Prostate gland (tissue), 2 donors: ENCODE measurements around the gene STARD10. TPM values are rescaled to one million over a fixed set of nuclear protein-coding genes. Genes with fewer than 3 reads are reported as not detected.

Source experiments
- DNase-seq: peaks from one replicate; pipeline ENCODE4 v3.0.0-alpha.2; 2019; ENCODE audit warnings: low spot score
- H3K27ac ChIP-seq, 2 donors: fragments of 200-600 bp; sonication (generic); 2 replicates each; pipeline ENCODE4 v1.5.1; 2017 to 2019
- H3K27me3 ChIP-seq: fragments of 200-600 bp; sonication (generic); replicated peaks from 2 replicates; pipeline ENCODE4 v1.5.1; 2019; ENCODE audit not compliant: insufficient read depth
- H3K36me3 ChIP-seq, 2 donors: fragments of 200-600 bp; sonication (generic); 1 replicate in 1 of 2; 2 replicates in 1 of 2; pipeline versions ENCODE4 v1.5.1 to v1.8.1; 2017 to 2019
- H3K4me1 ChIP-seq: fragments of 200-600 bp; sonication (generic); replicated peaks from 2 replicates; pipeline ENCODE4 v1.5.1; 2019
- H3K4me3 ChIP-seq, 2 donors: fragments of 200-600 bp; sonication (generic); 2 replicates each; pipeline ENCODE4 v1.5.1; 2017 to 2019
- H3K9me3 ChIP-seq: fragments of 200-600 bp; sonication (generic); 2 replicates; pipeline ENCODE4 v1.5.1; 2017
- POLR2A ChIP-seq: fragments of 450-650 bp; IDR thresholded peaks from one replicate; pipeline ENCODE4 v1.6.1; 2016; ENCODE audit warnings: antibody characterized with exemption, mild to moderate bottlenecking
- POLR2AphosphoS5 ChIP-seq: sonication (generic); formaldehyde crosslinking; IDR thresholded peaks from one replicate; pipeline ENCODE4 v1.6.1; 2017; ENCODE audit warnings: antibody characterized with exemption
- WGBS: methylation state at CpG from one replicate; pipeline ENCODE4 v1.1.5; 2018; 5-methylcytosine and 5-hydroxymethylcytosine counted together
- intact Hi-C: fragments of 100-400 bp; cut with DNase I; formaldehyde crosslinking; loops from one replicate; pipeline ENCODE4 v1.14.2; 2022
- total RNA-seq, 2 donors: library from RNA; depleted of rRNA; stranded (reverse); fragments of >200 nt; gene quantifications; one replicate each; pipeline ENCODE4 v1.1.0, GENCODE V29; 2016
- TF ChIP-seq, protein P1 (sequence below), 4 experiments: fragments of 200-600 bp in 2 of 4; fragments of 450-650 bp in 2 of 4; sonication (generic) in 2 of 4; IDR thresholded peaks; 1 replicate in 3 of 4; 2 replicates in 1 of 4; pipeline ENCODE4 v1.5.1; 2016 to 2019; ENCODE audit warnings: antibody characterized with exemption in 4 of 4, mild to moderate bottlenecking in 2 of 4, moderate library complexity in 2 of 4

The STARD10 gene
- total RNA-seq, 2 donors from 2014 or later = 132 to 208 TPM

DNA sequence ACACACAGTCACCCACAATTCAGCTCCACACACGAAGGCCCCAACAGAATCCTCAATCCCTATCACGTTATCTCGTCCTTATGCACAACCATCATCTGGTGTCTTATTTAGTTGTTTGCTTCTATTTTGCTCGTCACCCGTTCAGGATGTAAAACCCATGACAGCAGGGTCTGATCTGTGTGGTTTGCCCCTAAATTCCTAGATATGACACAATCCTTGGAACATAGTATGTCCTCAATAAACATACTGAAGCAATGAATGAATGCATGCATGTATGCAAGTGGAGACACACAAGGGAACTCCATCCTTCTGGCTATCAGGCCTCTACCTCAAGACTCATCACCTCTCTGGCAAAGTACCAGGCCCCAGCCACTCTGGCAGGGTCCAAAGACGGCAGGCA is 20.2 kb downstream of the STARD10 start:
- Histone ChIP-seq H3K9me3 (no peaks in the 10 kb centered on the region), H3K4me1 (peaks cover 30% of the 10 kb centered on the region), H3K4me3 (no peak overlapping the region), H3K36me3 (no peaks in the 10 kb centered on the region), H3K27me3 (no peaks in the 10 kb centered on the region), H3K27ac (no peak overlapping the region)
- intact Hi-C loops = no loop called here
- TF ChIP-seq, protein P1, sequence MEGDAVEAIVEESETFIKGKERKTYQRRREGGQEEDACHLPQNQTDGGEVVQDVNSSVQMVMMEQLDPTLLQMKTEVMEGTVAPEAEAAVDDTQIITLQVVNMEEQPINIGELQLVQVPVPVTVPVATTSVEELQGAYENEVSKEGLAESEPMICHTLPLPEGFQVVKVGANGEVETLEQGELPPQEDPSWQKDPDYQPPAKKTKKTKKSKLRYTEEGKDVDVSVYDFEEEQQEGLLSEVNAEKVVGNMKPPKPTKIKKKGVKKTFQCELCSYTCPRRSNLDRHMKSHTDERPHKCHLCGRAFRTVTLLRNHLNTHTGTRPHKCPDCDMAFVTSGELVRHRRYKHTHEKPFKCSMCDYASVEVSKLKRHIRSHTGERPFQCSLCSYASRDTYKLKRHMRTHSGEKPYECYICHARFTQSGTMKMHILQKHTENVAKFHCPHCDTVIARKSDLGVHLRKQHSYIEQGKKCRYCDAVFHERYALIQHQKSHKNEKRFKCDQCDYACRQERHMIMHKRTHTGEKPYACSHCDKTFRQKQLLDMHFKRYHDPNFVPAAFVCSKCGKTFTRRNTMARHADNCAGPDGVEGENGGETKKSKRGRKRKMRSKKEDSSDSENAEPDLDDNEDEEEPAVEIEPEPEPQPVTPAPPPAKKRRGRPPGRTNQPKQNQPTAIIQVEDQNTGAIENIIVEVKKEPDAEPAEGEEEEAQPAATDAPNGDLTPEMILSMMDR (IDR thresholded peaks at IDR 0.05) = no peak
- no peak for TF ChIP-seq POLR2A
- no peak for TF ChIP-seq POLR2AphosphoS5
- no peak for DNase-seq
- WGBS = 41% methylated on average over 6 of the region's 6 CpGs

DNA sequence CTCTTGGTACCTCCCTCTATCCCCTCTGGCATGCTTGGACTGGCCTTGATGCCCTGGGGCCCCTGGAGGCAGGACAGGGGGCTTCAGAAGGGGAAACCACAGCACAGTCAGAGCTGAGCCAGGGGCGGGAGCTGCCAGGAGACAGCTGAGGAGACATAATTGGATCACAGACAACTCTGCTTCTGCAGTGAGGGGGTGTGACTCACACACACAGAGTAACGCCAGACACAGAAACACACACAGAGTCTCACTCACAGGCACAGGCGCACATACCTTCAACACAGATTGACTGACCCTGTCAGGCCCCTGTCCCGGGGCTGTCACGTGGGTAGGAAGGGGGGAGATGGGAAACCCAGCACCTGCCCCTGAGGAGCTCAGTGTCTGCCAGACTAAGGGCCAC is 20.6 kb downstream of the STARD10 start:
- H3K4me1 ChIP-seq = peaks cover 32% of the 10 kb centered on the region
- TF ChIP-seq, protein P1 (IDR thresholded peaks at IDR 0.05) = no peak
- TF ChIP-seq POLR2AphosphoS5 (no peak), POLR2A (no peak)
- WGBS = 7% methylated on average over 5 of the region's 5 CpGs
- peak overlapping the region in 1 of 2 donors; percentile 9 for H3K27ac ChIP-seq
- H3K27me3 ChIP-seq = no peaks in the 10 kb centered on the region
- H3K4me3 ChIP-seq = no peak overlapping the region
- no peaks in the 10 kb centered on the region for H3K9me3 ChIP-seq
- H3K36me3 ChIP-seq = no peaks in the 10 kb centered on the region
- intact Hi-C loops = no loop called here
- DNase-seq = no peak

DNA sequence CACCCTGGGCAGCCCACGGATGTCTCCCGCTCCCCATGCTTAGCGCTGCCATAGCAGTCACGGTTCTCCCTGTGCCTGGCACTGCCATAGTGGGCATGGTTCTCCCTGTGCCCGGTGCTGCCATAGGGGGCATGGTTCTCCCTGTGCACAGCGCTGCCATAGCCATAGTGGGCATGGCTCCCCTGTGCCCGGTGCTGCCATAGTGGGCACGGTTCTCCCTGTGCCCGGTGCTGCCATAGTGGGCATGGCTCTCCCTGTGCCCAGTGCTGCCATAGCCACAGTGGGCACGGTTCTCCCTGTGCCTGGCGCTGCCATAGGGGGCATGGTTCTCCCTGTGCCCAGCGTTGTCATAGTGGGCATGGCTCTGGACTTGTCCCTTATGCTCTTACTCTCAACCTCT is 21.8 kb downstream of the STARD10 start:
- intact Hi-C loops = no loop called here
- no peak for TF ChIP-seq POLR2A
- no peak for TF ChIP-seq POLR2AphosphoS5
- TF ChIP-seq, protein P1 (IDR thresholded peaks at IDR 0.05) = no peak
- Histone ChIP-seq H3K9me3 (no peaks in the 10 kb centered on the region), H3K4me3 (no peak overlapping the region), H3K27me3 (no peaks in the 10 kb centered on the region), H3K27ac (no peak overlapping the region), H3K4me1 (peaks cover 25% of the 10 kb centered on the region), H3K36me3 (no peaks in the 10 kb centered on the region)
- no peak for DNase-seq
- WGBS = 91% methylated on average over 12 of the region's 12 CpGs

DNA sequence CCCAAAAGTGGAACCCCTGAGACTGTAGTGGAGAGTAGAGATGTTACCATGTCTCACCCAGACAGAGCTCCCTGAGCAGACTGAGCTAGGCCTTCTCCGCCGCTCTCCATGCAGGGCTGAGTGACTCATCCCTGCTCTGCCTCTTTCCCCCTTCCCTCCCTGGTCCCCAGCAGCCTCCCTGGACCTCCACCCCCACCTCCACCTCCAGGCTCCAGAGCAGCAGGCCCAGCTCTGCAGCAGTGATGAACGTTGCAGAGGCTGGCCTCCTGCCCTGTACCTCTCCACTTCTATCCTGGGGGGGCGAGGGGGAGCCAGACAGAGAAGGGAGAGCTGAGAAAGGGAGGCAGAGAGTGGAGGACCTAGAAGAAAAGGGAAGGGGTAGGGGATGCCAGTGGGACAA is 22.3 kb downstream of the STARD10 start:
- H3K4me1 ChIP-seq = peaks cover 25% of the 10 kb centered on the region
- 52% methylated on average over 4 of the region's 4 CpGs for WGBS
- no peaks in the 10 kb centered on the region for H3K36me3 ChIP-seq

DNA sequence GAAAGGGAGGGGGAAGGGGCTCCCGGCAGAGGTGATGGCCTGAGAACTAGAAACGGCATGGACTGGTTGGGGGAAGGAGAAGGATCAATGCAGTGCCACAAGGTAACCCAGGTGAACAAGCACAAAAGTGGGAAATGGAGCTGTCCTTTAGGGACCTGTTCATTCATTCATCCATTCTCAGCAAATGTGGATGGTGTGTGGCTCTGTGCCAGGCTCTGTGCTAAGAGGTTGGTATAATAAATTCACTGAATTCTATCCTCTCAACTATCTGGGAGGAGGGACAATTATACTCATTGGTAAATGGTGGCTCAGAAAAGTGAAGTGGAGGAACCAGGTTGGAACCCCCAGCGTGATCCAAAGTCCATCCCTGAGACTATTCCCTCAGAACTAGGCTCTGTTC is 23.0 kb downstream of the STARD10 start:
- H3K4me1 ChIP-seq = peaks cover 25% of the 10 kb centered on the region
- H3K4me3 ChIP-seq = no peak overlapping the region
- no peaks in the 10 kb centered on the region for H3K27me3 ChIP-seq
- H3K27ac ChIP-seq = no peak overlapping the region
- no peak for TF ChIP-seq POLR2A
- no peak for TF ChIP-seq POLR2AphosphoS5
- TF ChIP-seq, protein P1 (IDR thresholded peaks at IDR 0.05) = no peak
- H3K36me3 ChIP-seq = no peaks in the 10 kb centered on the region
- intact Hi-C loops = no loop called here
- WGBS = 83% methylated on average over 3 of the region's 3 CpGs
- H3K9me3 ChIP-seq = no peaks in the 10 kb centered on the region
- DNase-seq = no peak

More for the DNA sequence above, 22.3 kb downstream of the STARD10 start:
- Histone ChIP-seq H3K27ac (no peak overlapping the region), H3K9me3 (no peaks in the 10 kb centered on the region), H3K27me3 (no peaks in the 10 kb centered on the region), H3K4me3 (no peak overlapping the region)
- no peak for TF ChIP-seq POLR2AphosphoS5
- no peak for TF ChIP-seq POLR2A
- TF ChIP-seq, protein P1 (IDR thresholded peaks at IDR 0.05) = no peak
- DNase-seq = no peak
- intact Hi-C loops = no loop called here
